K562 (cell line): ENCODE results near the gene RER1. TPM values are rescaled to one million over a fixed set of nuclear protein-coding genes. Genes with fewer than 3 reads are reported as not detected.

Experiments
- BRD4 ChIP-seq: fragments of 200-600 bp; sonication (generic); IDR thresholded peaks from 2 replicates; pipeline ENCODE4 v1.6.1; 2017; ENCODE audit warnings: inconsistent platforms
- FIP1L1 ChIP-seq: fragments of 200-400 bp; formaldehyde crosslinking; IDR thresholded peaks from 2 replicates; pipeline ENCODE4 v1.6.1; 2018; ENCODE audit warnings: mild to moderate bottlenecking, low read depth, low read length; ENCODE audit not compliant: poor library complexity, severe bottlenecking
- FOXM1 ChIP-seq, 2 experiments: fragments of 450-650 bp in 1 of 2; sonication (generic) in 1 of 2; formaldehyde crosslinking in 1 of 2; IDR thresholded peaks; 2 replicates each; pipeline versions ENCODE4 v1.6.1 to v1.9.0; 2017 to 2022; ENCODE audit warnings: low read depth in 2 of 2, mild to moderate bottlenecking in 2 of 2, missing genetic modification reagents in 1 of 2, moderate library complexity in 1 of 2
- HDAC6 ChIP-seq: IDR thresholded peaks from 2 replicates; pipeline ENCODE4 v1.6.1; 2012; ENCODE audit warnings: low read depth, mild to moderate bottlenecking, control low read depth, inconsistent platforms, low read length, moderate library complexity
- HEY1 ChIP-seq: fragments of 250-450 bp; sonication (Bioruptor Pico); IDR thresholded peaks from 2 replicates; pipeline ENCODE4 v1.5.0; 2020; ENCODE audit warnings: mild to moderate bottlenecking, moderate library complexity, borderline replicate concordance
- HMBOX1 ChIP-seq: sonication (generic); IDR thresholded peaks from 2 replicates; pipeline ENCODE4 v1.6.1; 2016
- KDM2B ChIP-seq: fragments of 250-450 bp; sonication (Bioruptor Pico); IDR thresholded peaks from 2 replicates; pipeline ENCODE4 v1.8.0; 2021; ENCODE audit warnings: mild to moderate bottlenecking, moderate library complexity
- NR2C2 ChIP-seq, 2 experiments: fragments of 200-800 bp in 1 of 2; sonication (Bioruptor generic) in 1 of 2; sonication (generic) in 1 of 2; formaldehyde crosslinking in 1 of 2; IDR thresholded peaks; 2 replicates each; pipeline versions ENCODE4 v1.6.1 to v1.8.0; 2016 to 2022; ENCODE audit warnings: mild to moderate bottlenecking in 1 of 2, missing compliant biosample characterization in 1 of 2, missing genetic modification characterization in 1 of 2, missing genetic modification reagents in 1 of 2
- OTX1 ChIP-seq: fragments of 450-650 bp; formaldehyde crosslinking; IDR thresholded peaks from 2 replicates; pipeline ENCODE4 v1.4.0; 2022; ENCODE audit warnings: mild to moderate bottlenecking
- PHF8 ChIP-seq: fragments of 200-600 bp; sonication (generic); IDR thresholded peaks from 2 replicates; pipeline ENCODE4 v1.6.1; 2012; ENCODE audit warnings: mixed run types, mild to moderate bottlenecking, inconsistent platforms, low read length, moderate library complexity, borderline replicate concordance
- POLR2AphosphoS5 ChIP-seq: IDR thresholded peaks from 2 replicates; pipeline ENCODE4 v1.6.1; 2011; ENCODE audit warnings: mild to moderate bottlenecking, low read depth, low read length, moderate library complexity; ENCODE audit not compliant: control insufficient read depth, insufficient read depth
- RHOXF2B ChIP-seq: fragments of 250-450 bp; sonication (Bioruptor Pico); conservative IDR thresholded peaks from 2 replicates; pipeline ENCODE4 v1.5.1; 2021
- SMARCB1 ChIP-seq: IDR thresholded peaks from 2 replicates; pipeline ENCODE4 v1.6.1; 2011; ENCODE audit warnings: improper control_type of control experiment, low read depth; ENCODE audit not compliant: insufficient read length
- SRF ChIP-seq, 2 experiments: fragments of 250-450, 450-650 bp in 1 of 2; sonication (Bioruptor Pico) in 1 of 2; sonication (generic) in 1 of 2; formaldehyde crosslinking; IDR thresholded peaks; 2 replicates each; pipeline versions ENCODE4 v1.5.0 to v1.5.1; 2020 to 2022; ENCODE audit warnings: mild to moderate bottlenecking in 1 of 2, missing genetic modification reagents in 1 of 2
- SUPT5H ChIP-seq: fragments of 450-650 bp; IDR thresholded peaks from 2 replicates; pipeline ENCODE4 v1.6.1; 2016
- TAF15 ChIP-seq: fragments of 200-400 bp; formaldehyde crosslinking; IDR thresholded peaks from 2 replicates; pipeline ENCODE4 v1.6.1; 2017; ENCODE audit warnings: mild to moderate bottlenecking, low read depth, low read length, moderate library complexity
- TCF15 ChIP-seq: fragments of 250-450 bp; sonication (Bioruptor Pico); IDR thresholded peaks from 2 replicates; pipeline ENCODE4 v1.8.0; 2022; ENCODE audit warnings: moderate library complexity, mild to moderate bottlenecking, inconsistent platforms
- ZNF175 ChIP-seq: fragments of 200-800 bp; sonication (Bioruptor generic); IDR thresholded peaks from 2 replicates; pipeline ENCODE4 v1.6.1; 2016; ENCODE audit warnings: low read depth, mild to moderate bottlenecking, missing genetic modification characterization, missing compliant biosample characterization
- ZNF232 ChIP-seq: sonication (generic); formaldehyde crosslinking; IDR thresholded peaks from 2 replicates; pipeline ENCODE4 v1.8.0; 2022; ENCODE audit warnings: mild to moderate bottlenecking, missing genetic modification reagents
- ZNF280A ChIP-seq: fragments of 450-650 bp; IDR thresholded peaks from 2 replicates; pipeline ENCODE4 v1.6.1; 2018; ENCODE audit warnings: mild to moderate bottlenecking, low read depth; ENCODE audit not compliant: partially characterized antibody
- ZNF668 ChIP-seq: fragments of 250-450 bp; sonication (Bioruptor Pico); IDR thresholded peaks from 2 replicates; pipeline ENCODE4 v1.8.0; 2022; ENCODE audit warnings: mild to moderate bottlenecking, inconsistent platforms
- polyA plus RNA-seq, 8 experiments: library from polyadenylated mRNA; depleted of rRNA in 4 of 8; stranded (reverse) in 5 of 8; unstranded in 3 of 8; fragments of >200 nt; fragmentation: Nextera tagmentation in 2 of 8; fragmentation: Illumina TruSeq in 1 of 8; extraction: Ambion mirVana in 2 of 8; extraction: Trizol in 1 of 8; gene quantifications; 2 replicates each; pipeline versions ENCODE4 v1.2.1 to v1.2.3, GENCODE V29; 2011 to 2014; ENCODE audit warnings: inconsistent platforms in 1 of 8, missing spikeins in 1 of 8
- total RNA-seq, 7 experiments: library from RNA; depleted of rRNA in 6 of 7; stranded (reverse); fragments of >200 nt in 6 of 7; fragmentation: Illumina TruSeq in 2 of 7; extraction: Trizol in 2 of 7; gene quantifications; 2 replicates each; pipeline versions ENCODE4 v1.2.1 to v1.2.3, GENCODE V29; 2011 to 2021; ENCODE audit warnings: low replicate concordance in 1 of 7

RER1 gene
- total and polyA plus RNA-seq, 9 of the 15 experiments (the other 6 are each of a cell fraction or from before 2014, with no cell fraction given): 19.6 to 354 (median 183) TPM

GRCh38 chr1:2391041-2391930 lies at the start of gene RER1, which contains the start of gene MORN1 (continued):
- TF ChIP-seq ZNF280A (no peak), OTX1 (no peak), ZNF232 (CRISPR knock-in tag) (no peak), FOXM1 (IDR thresholded peaks at IDR 0.05; ENCODE audit: low read depth) (no peak), FOXM1 (CRISPR knock-in tag; IDR thresholded peaks at IDR 0.05; ENCODE audit: low read depth) (peak; percentile 75; the same call in 1 of the 2 replicates), RHOXF2B (CRISPR knock-in tag) (no peak), FIP1L1 (peak; percentile 78), SUPT5H (peak; percentile 62; the same call in 1 of the 2 replicates), BRD4 (0 out of 2 replicates have a peak, but pooled peaks have one; percentile 55), POLR2AphosphoS5 (peak; percentile 84), SMARCB1 (no peak), ZNF668 (CRISPR knock-in tag) (no peak), SRF (CRISPR knock-in tag; IDR thresholded peaks at IDR 0.05) (peak in 1 of 2 experiments; percentile 89; a peak in 2 of 4 replicates), TAF15 (no peak), NR2C2 (CRISPR knock-in tag; IDR thresholded peaks at IDR 0.05) (peak; percentile 88), NR2C2 (tag; IDR thresholded peaks at IDR 0.05) (peak; percentile 98), ZNF175 (CRISPR knock-in tag) (no peak), HMBOX1 (no peak), TCF15 (CRISPR knock-in tag) (no peak), KDM2B (CRISPR knock-in tag) (no peak), HDAC6 (no peak), PHF8 (peak; percentile 88; the same call in 1 of the 2 replicates), HEY1 (no peak)
